ENCODE results near the gene ANKEF1. TPM values are rescaled to one million over a fixed set of nuclear protein-coding genes. Genes with fewer than 3 reads are reported as not detected.

The ANKEF1 gene
- total RNA-seq, 1 experiment from 2014 or later, result 3.9 TPM

DNA sequence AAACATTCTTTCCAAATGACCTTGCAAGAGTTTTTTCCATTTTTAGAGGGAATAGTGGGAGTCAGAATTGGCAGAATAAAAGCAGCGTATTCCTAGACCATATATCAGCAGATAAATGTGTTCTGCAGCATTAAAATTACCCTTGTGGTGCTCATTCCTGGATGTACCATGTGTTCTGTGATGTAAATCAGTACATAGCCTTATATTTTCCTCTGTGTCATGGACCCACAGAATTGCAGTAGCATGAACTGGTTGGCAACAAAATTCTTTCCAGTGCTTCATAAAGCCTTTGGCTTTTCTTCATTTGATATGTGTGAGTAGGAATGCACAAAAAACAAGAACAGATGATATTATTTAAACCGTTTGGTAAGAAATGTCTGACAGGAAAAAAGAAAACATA is 32.5 kb downstream of the ANKEF1 start:
- no peak overlapping the region for H3K4me3 Mint-ChIP-seq (ENCODE audit: unreplicated experiment)
- POLR2A ChIA-PET, result no interaction called here
- CTCF ChIA-PET, result no interaction called here
- Histone ChIP-seq H3K4me3 (ENCODE audit: low read depth, low read length) (no peak overlapping the region), H3K4me1 (no peaks in the 10 kb centered on the region), H3K36me3 (ENCODE audit: control insufficient read depth, insufficient read depth, low read length) (no peaks in the 10 kb centered on the region), H3K9me3 (no peaks in the 10 kb centered on the region), H3K27me3 (replicated peaks; ENCODE audit: control insufficient read depth, insufficient read depth, low read length) (no peaks in the 10 kb centered on the region)
- H3K27ac Mint-ChIP-seq (ENCODE audit: unreplicated experiment), result no peak overlapping the region
- intact Hi-C loops (cut with micrococcal nuclease; ENCODE audit: unreplicated experiment), result no loop called here
- peaks cover 8% of the 10 kb centered on the region for H3K9me3 Mint-ChIP-seq (ENCODE audit: unreplicated experiment)
- peaks cover 20% of the 10 kb centered on the region for H3K27me3 Mint-ChIP-seq (ENCODE audit: insufficient read depth, unreplicated experiment)
- no peaks in the 10 kb centered on the region for H3K4me1 Mint-ChIP-seq (ENCODE audit: low read depth, unreplicated experiment)
- DNase-seq, result no peak
- TF ChIP-seq, protein P1, sequence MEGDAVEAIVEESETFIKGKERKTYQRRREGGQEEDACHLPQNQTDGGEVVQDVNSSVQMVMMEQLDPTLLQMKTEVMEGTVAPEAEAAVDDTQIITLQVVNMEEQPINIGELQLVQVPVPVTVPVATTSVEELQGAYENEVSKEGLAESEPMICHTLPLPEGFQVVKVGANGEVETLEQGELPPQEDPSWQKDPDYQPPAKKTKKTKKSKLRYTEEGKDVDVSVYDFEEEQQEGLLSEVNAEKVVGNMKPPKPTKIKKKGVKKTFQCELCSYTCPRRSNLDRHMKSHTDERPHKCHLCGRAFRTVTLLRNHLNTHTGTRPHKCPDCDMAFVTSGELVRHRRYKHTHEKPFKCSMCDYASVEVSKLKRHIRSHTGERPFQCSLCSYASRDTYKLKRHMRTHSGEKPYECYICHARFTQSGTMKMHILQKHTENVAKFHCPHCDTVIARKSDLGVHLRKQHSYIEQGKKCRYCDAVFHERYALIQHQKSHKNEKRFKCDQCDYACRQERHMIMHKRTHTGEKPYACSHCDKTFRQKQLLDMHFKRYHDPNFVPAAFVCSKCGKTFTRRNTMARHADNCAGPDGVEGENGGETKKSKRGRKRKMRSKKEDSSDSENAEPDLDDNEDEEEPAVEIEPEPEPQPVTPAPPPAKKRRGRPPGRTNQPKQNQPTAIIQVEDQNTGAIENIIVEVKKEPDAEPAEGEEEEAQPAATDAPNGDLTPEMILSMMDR (IDR thresholded peaks at IDR 0.05; ENCODE audit: insufficient read depth in 1 of 2, low read depth in 1 of 2, low read length in 1 of 2, severe bottlenecking in 1 of 2, unreplicated experiment in 1 of 2), result no peak
- no peaks in the 10 kb centered on the region for H3K36me3 Mint-ChIP-seq (ENCODE audit: insufficient read depth, unreplicated experiment)
- BruUV-seq (replicated peaks), result no TSS peak

DNA sequence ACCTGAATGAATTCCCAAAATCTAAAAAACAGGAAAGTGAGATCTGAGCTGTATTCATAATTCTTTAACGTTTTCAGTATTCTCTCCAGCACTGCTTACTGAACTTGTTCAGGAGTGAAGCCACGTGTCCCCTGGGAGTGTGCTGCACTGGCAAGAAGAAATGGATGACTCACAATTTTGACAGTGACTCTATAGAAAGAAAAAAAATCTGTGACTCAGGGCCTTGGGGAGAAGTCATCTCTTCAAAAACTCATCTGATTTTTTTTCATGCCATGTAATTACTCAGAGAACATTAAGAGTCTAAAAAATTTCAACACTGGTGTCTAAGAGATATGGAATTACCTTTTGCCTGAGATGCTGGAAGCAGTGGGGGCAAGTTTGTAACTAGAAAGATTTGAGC is 39.7 kb downstream of the ANKEF1 start:
- H3K4me3 ChIP-seq (ENCODE audit: low read depth, low read length), result no peak overlapping the region
- H3K27ac Mint-ChIP-seq (ENCODE audit: unreplicated experiment), result no peak overlapping the region
- no peak overlapping the region for H3K4me3 Mint-ChIP-seq (ENCODE audit: unreplicated experiment)
- no peaks in the 10 kb centered on the region for H3K4me1 ChIP-seq
- no peaks in the 10 kb centered on the region for H3K9me3 ChIP-seq
- intact Hi-C loops (cut with micrococcal nuclease; ENCODE audit: unreplicated experiment), result no loop called here
- no peaks in the 10 kb centered on the region for H3K4me1 Mint-ChIP-seq (ENCODE audit: low read depth, unreplicated experiment)
- no peaks in the 10 kb centered on the region for H3K9me3 Mint-ChIP-seq (ENCODE audit: unreplicated experiment)
- ChIA-PET CTCF (no interaction called here), POLR2A (no interaction called here)
- TF ChIP-seq, protein P1 (IDR thresholded peaks at IDR 0.05; ENCODE audit: insufficient read depth in 1 of 2, low read depth in 1 of 2, low read length in 1 of 2, severe bottlenecking in 1 of 2, unreplicated experiment in 1 of 2), result no peak
- H3K36me3 ChIP-seq (ENCODE audit: control insufficient read depth, insufficient read depth, low read length), result no peaks in the 10 kb centered on the region
- no TSS peak for BruUV-seq (replicated peaks)
- H3K36me3 Mint-ChIP-seq (ENCODE audit: insufficient read depth, unreplicated experiment), result no peaks in the 10 kb centered on the region
- DNase-seq, result no peak
- peaks cover 7% of the 10 kb centered on the region for H3K27me3 Mint-ChIP-seq (ENCODE audit: insufficient read depth, unreplicated experiment)
- H3K27me3 ChIP-seq (replicated peaks; ENCODE audit: control insufficient read depth, insufficient read depth, low read length), result no peaks in the 10 kb centered on the region

DNA sequence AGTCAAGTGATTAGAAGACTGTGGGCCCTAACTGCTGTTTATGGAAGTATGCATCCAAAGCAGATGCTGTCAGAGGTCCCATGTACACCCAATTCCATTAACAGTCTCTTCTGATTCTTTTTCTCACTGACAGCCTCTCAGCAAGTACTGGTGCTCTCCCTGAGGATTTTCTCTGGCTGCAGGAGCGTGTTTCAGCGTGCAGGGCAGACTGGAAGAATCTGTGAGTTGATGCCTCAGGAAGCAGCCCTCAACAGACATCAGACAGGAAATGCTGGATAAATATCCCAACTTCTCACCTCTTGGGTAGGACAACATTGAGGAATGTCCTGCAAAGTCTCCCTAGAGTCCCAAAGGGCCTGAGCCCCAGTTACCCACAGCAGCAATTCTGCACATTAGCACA is 40.8 kb downstream of the ANKEF1 start:
- H3K9me3 ChIP-seq, result no peaks in the 10 kb centered on the region
- CTCF ChIA-PET, result no interaction called here
- no peak overlapping the region for H3K27ac Mint-ChIP-seq (ENCODE audit: unreplicated experiment)
- peaks cover 4% of the 10 kb centered on the region for H3K27me3 Mint-ChIP-seq (ENCODE audit: insufficient read depth, unreplicated experiment)
- no TSS peak for BruUV-seq (replicated peaks)
- POLR2A ChIA-PET, result no interaction called here
- no peaks in the 10 kb centered on the region for H3K36me3 ChIP-seq (ENCODE audit: control insufficient read depth, insufficient read depth, low read length)
- H3K4me3 ChIP-seq (ENCODE audit: low read depth, low read length), result no peak overlapping the region
- intact Hi-C loops (cut with micrococcal nuclease; ENCODE audit: unreplicated experiment), result no loop called here
- H3K4me3 Mint-ChIP-seq (ENCODE audit: unreplicated experiment), result no peak overlapping the region
- TF ChIP-seq, protein P1 (IDR thresholded peaks at IDR 0.05; ENCODE audit: insufficient read depth in 1 of 2, low read depth in 1 of 2, low read length in 1 of 2, severe bottlenecking in 1 of 2, unreplicated experiment in 1 of 2), result no peak
- no peaks in the 10 kb centered on the region for H3K9me3 Mint-ChIP-seq (ENCODE audit: unreplicated experiment)
- no peaks in the 10 kb centered on the region for H3K36me3 Mint-ChIP-seq (ENCODE audit: insufficient read depth, unreplicated experiment)
- H3K4me1 ChIP-seq, result no peaks in the 10 kb centered on the region
- no peaks in the 10 kb centered on the region for H3K4me1 Mint-ChIP-seq (ENCODE audit: low read depth, unreplicated experiment)
- H3K27me3 ChIP-seq (replicated peaks; ENCODE audit: control insufficient read depth, insufficient read depth, low read length), result no peaks in the 10 kb centered on the region
- no peak for DNase-seq
